ENCODE data around the gene LRRC26. TPM values are rescaled to one million over a fixed set of nuclear protein-coding genes. Genes with fewer than 3 reads are reported as not detected.

LRRC26 gene
- total and polyA plus RNA-seq, 2 experiments from 2014 or later = not detected

DNA sequence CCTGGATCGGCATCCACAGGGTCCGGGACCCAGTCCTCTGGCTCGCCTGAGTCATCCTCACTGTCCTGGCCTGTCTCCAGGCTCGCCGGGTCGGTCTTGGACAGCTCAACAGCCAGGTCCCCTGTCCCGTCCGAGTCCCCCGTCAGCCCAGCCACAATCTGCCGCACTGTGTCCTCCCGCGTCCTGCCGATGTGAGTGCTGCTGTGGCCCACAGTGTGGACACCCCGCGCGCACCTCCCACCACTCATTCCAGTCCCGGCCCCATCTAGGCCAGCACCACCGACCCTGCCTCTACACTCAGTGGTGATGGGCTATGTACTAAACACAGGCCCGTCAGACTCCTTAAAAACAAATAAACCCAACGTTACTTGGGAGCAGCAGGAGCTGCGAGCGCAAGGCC lies 11.8 kb upstream of the LRRC26 start:
- Histone ChIP-seq H3K4me1 (ENCODE audit: insufficient read depth) (0 out of 2 replicates have a peak, but pooled peaks cover 2% of the 10 kb centered on the region), H3K79me2 (ENCODE audit: insufficient read depth) (peaks cover 15% of the 10 kb centered on the region), H3F3A (ENCODE audit: insufficient read depth) (peaks cover 4% of the 10 kb centered on the region; the same call in 1 of the 2 replicates), H3K4me2 (ENCODE audit: unreplicated experiment) (no peak overlapping the region), H3K9me3 (ENCODE audit: low read depth) (no peaks in the 10 kb centered on the region), H3K27me3 (replicated peaks; ENCODE audit: insufficient read depth) (no peaks in the 10 kb centered on the region), H3K4me3 (no peak overlapping the region), H3K9ac (no peak overlapping the region), H3K9me2 (ENCODE audit: insufficient read depth) (no peaks in the 10 kb centered on the region), H3K36me3 (ENCODE audit: low read depth) (no peaks in the 10 kb centered on the region; the same call in 1 of the 2 replicates), H2AFZ (no peak overlapping the region), H4K20me1 (ENCODE audit: insufficient read depth) (no peaks in the 10 kb centered on the region), H3K27ac (no peak overlapping the region)
- DNase-seq = no peak
- TF ChIP-seq EZH2 (IDR thresholded peaks at IDR 0.05; ENCODE audit: insufficient read depth, poor library complexity, severe bottlenecking) (no peak), EZH2phosphoT487 (IDR thresholded peaks at IDR 0.05; ENCODE audit: insufficient read depth, low read depth) (no peak)
- 94 to 95% methylated on average over 18 to 22 of the region's 22 CpGs for WGBS, 2 experiments (ENCODE audit: low coverage in 1 of 2, low lambda C conversion rate in 2 of 2, missing lambda C conversion rate in 2 of 2)
- in situ Hi-C loops (cut with MboI) = no loop called here

DNA sequence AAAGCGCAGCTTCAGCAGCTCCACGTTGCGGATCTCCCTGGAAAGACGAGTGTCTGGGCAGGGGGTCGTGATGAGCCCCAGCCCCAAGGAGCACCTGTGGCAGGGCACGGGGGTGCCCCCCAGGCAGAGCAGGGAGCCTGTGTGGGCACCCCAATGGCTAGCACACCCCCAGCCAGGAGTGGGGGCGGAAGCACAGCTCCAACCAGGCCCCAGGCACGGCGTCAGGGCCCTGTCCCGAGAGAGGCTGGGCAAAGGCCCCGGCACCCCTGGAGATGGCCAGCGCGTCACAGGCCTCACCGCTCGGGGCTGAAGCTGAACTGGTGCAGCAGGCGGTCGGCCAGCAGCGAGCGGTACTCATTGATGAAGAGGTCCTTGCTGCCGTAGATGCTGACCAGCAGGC lies 10.6 kb upstream of the LRRC26 start:
- H2AFZ ChIP-seq = no peak overlapping the region
- no peak overlapping the region for H3K4me3 ChIP-seq
- peaks cover 4% of the 10 kb centered on the region; the same call in 1 of the 2 replicates for H3F3A ChIP-seq (ENCODE audit: insufficient read depth)
- no peak for TF ChIP-seq EZH2 (IDR thresholded peaks at IDR 0.05; ENCODE audit: insufficient read depth, poor library complexity, severe bottlenecking)
- TF ChIP-seq EZH2phosphoT487 (IDR thresholded peaks at IDR 0.05; ENCODE audit: insufficient read depth, low read depth) = no peak
- no peaks in the 10 kb centered on the region for H3K4me1 ChIP-seq (ENCODE audit: insufficient read depth)
- in situ Hi-C loops (cut with MboI) = no loop called here
- no peaks in the 10 kb centered on the region; the same call in 1 of the 2 replicates for H3K36me3 ChIP-seq (ENCODE audit: low read depth)
- no peak for DNase-seq
- no peak overlapping the region for H3K4me2 ChIP-seq (ENCODE audit: unreplicated experiment)
- no peaks in the 10 kb centered on the region for H3K9me3 ChIP-seq (ENCODE audit: low read depth)
- 90 to 97% methylated on average over 18 to 20 of the region's 20 CpGs for WGBS, 2 experiments (ENCODE audit: low coverage in 1 of 2, low lambda C conversion rate in 2 of 2, missing lambda C conversion rate in 2 of 2)
- no peak overlapping the region for H3K27ac ChIP-seq
- no peaks in the 10 kb centered on the region for H4K20me1 ChIP-seq (ENCODE audit: insufficient read depth)
- no peaks in the 10 kb centered on the region for H3K9me2 ChIP-seq (ENCODE audit: insufficient read depth)
- no peaks in the 10 kb centered on the region for H3K27me3 ChIP-seq (replicated peaks; ENCODE audit: insufficient read depth)
- H3K79me2 ChIP-seq (ENCODE audit: insufficient read depth) = peaks cover 4% of the 10 kb centered on the region; the same call in 1 of the 2 replicates
- no peak overlapping the region for H3K9ac ChIP-seq

DNA sequence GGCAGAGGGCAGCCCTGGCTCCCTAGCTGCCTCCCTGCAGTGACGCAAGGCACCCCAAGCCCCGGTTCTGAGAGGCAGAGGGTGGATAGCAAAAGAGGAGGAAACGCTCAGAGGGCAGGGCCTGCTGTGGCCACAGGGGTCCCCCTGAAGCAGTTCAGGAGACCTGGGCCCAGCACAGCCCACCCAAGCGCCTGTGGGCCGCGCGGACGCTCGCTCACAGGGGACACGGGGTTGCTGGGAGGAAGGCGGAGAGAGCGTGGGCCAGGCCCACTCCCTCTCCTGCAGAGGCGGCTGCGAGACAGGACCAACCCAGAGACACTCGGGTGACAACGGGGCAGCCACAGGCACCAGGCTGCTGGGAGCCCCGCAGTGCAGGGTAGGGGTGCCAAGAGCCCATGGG lies 9.9 kb upstream of the LRRC26 start:
- DNase-seq = no peak
- no peak overlapping the region for H3K9ac ChIP-seq
- no peaks in the 10 kb centered on the region for H3K27me3 ChIP-seq (replicated peaks; ENCODE audit: insufficient read depth)
- H3K27ac ChIP-seq = no peak overlapping the region
- no peaks in the 10 kb centered on the region for H3K9me3 ChIP-seq (ENCODE audit: low read depth)
- TF ChIP-seq EZH2 (IDR thresholded peaks at IDR 0.05; ENCODE audit: insufficient read depth, poor library complexity, severe bottlenecking) = no peak
- TF ChIP-seq EZH2phosphoT487 (IDR thresholded peaks at IDR 0.05; ENCODE audit: insufficient read depth, low read depth) = no peak
- peaks cover 4% of the 10 kb centered on the region; the same call in 1 of the 2 replicates for H3F3A ChIP-seq (ENCODE audit: insufficient read depth)
- no peak overlapping the region for H3K4me3 ChIP-seq
- no peak overlapping the region for H3K4me2 ChIP-seq (ENCODE audit: unreplicated experiment)
- no peaks in the 10 kb centered on the region for H4K20me1 ChIP-seq (ENCODE audit: insufficient read depth)
- in situ Hi-C loops (cut with MboI) = no loop called here
- no peak overlapping the region for H2AFZ ChIP-seq
- H3K4me1 ChIP-seq (ENCODE audit: insufficient read depth) = no peaks in the 10 kb centered on the region
- no peaks in the 10 kb centered on the region; the same call in 1 of the 2 replicates for H3K36me3 ChIP-seq (ENCODE audit: low read depth)
- H3K9me2 ChIP-seq (ENCODE audit: insufficient read depth) = no peaks in the 10 kb centered on the region
- 84 to 93% methylated on average over 17 of the region's 17 CpGs for WGBS, 2 experiments (ENCODE audit: low coverage in 1 of 2, low lambda C conversion rate in 2 of 2, missing lambda C conversion rate in 2 of 2)
- no peaks in the 10 kb centered on the region for H3K79me2 ChIP-seq (ENCODE audit: insufficient read depth)

DNA sequence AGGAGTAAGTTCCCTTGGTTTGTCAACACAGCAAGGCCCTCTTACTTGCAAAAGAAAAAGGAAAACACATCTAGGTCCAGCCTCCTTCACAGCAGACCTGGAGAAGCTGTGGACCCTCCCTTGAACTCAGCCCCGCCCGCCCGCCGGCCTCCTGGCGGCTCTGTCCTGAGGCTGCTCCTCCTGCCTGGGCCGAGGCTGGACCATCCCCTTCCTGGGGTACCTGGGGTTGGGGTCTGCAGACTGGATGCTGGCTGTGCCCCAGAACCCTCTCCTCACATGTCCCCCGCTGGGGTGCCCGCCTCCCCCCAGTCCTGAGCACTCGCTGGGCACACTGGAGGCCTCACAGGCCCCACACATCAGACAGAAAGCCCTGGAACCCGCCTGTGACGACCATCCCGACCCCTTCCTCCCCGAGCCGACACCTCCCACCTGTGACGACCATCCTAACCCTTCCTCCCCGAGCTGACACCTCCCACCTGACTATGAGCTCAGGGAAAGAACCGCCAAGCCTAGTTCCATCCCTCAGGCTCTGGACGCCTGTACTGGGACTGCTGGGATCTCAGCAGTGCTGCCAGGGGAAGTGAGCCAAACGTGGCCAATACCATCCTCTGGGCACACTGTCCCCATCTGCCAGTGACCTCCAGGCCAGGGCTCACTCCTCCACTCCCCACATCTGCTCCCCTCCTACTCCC lies 9.2 kb upstream of the LRRC26 start:
- Histone ChIP-seq H3F3A (ENCODE audit: insufficient read depth) (peaks cover 4% of the 10 kb centered on the region; the same call in 1 of the 2 replicates), H2AFZ (no peak overlapping the region), H3K27ac (no peak overlapping the region), H3K27me3 (replicated peaks; ENCODE audit: insufficient read depth) (no peaks in the 10 kb centered on the region), H3K9ac (no peak overlapping the region), H4K20me1 (ENCODE audit: insufficient read depth) (no peaks in the 10 kb centered on the region), H3K4me3 (no peak overlapping the region), H3K36me3 (ENCODE audit: low read depth) (no peaks in the 10 kb centered on the region; the same call in 1 of the 2 replicates), H3K4me1 (ENCODE audit: insufficient read depth) (no peaks in the 10 kb centered on the region), H3K9me3 (ENCODE audit: low read depth) (no peaks in the 10 kb centered on the region), H3K4me2 (ENCODE audit: unreplicated experiment) (no peak overlapping the region), H3K9me2 (ENCODE audit: insufficient read depth) (no peaks in the 10 kb centered on the region), H3K79me2 (ENCODE audit: insufficient read depth) (no peaks in the 10 kb centered on the region)
- DNase-seq = no peak
- 95% methylated on average over 19 of the region's 19 CpGs for WGBS, 2 experiments (ENCODE audit: low coverage in 1 of 2, low lambda C conversion rate in 2 of 2, missing lambda C conversion rate in 2 of 2)
- in situ Hi-C loops (cut with MboI) = no loop called here
- TF ChIP-seq EZH2phosphoT487 (IDR thresholded peaks at IDR 0.05; ENCODE audit: insufficient read depth, low read depth) = no peak
- no peak for TF ChIP-seq EZH2 (IDR thresholded peaks at IDR 0.05; ENCODE audit: insufficient read depth, poor library complexity, severe bottlenecking)

Data from GM23248 (cell line).